HepG2 (cell line): Measurements from ENCODE around the gene KATNB1. TPM values are rescaled to one million over a fixed set of nuclear protein-coding genes. Genes with fewer than 3 reads are reported as not detected.

Experiments used
- AHR ChIP-seq: IDR thresholded peaks from 2 replicates; pipeline ENCODE4 v1.6.1; 2018; ENCODE audit warnings: missing genetic modification reagents, missing compliant biosample characterization
- HMGA1 ChIP-seq: sonication (generic); formaldehyde crosslinking; conservative IDR thresholded peaks from 2 replicates; pipeline ENCODE4 v1.4.0; 2020; ENCODE audit warnings: missing genetic modification reagents
- KLF6 ChIP-seq: IDR thresholded peaks from 2 replicates; pipeline ENCODE4 v1.8.0; 2016; ENCODE audit warnings: missing biosample characterization, missing genetic modification reagents
- NFKB2 ChIP-seq: sonication (generic); formaldehyde crosslinking; IDR thresholded peaks from 2 replicates; pipeline ENCODE4 v1.4.0; 2020; ENCODE audit warnings: missing genetic modification reagents, borderline replicate concordance
- SOX13 ChIP-seq, 3 experiments: fragments of 450-650 bp in 1 of 3; sonication (generic) in 1 of 3; formaldehyde crosslinking in 1 of 3; IDR thresholded peaks in 2 of 3; conservative IDR thresholded peaks in 1 of 3; 2 replicates each; pipeline versions ENCODE4 v1.5.0 to v1.6.1; 2016 to 2020; ENCODE audit warnings: antibody characterized with exemption in 1 of 3, mild to moderate bottlenecking in 1 of 3, missing compliant biosample characterization in 1 of 3, missing genetic modification reagents in 1 of 3, moderate library complexity in 1 of 3
- TBX3 ChIP-seq: fragments of 450-650 bp; IDR thresholded peaks from 2 replicates; pipeline ENCODE4 v1.6.1; 2017; ENCODE audit warnings: antibody characterized with exemption, mild to moderate bottlenecking, inconsistent platforms, borderline replicate concordance
- ZBTB7B ChIP-seq: sonication (generic); formaldehyde crosslinking; IDR thresholded peaks from 2 replicates; pipeline ENCODE4 v1.4.0; 2020; ENCODE audit warnings: missing genetic modification reagents
- ZNF121 ChIP-seq: sonication (generic); formaldehyde crosslinking; IDR thresholded peaks from 2 replicates; pipeline ENCODE4 v1.5.0; 2020; ENCODE audit warnings: mild to moderate bottlenecking, missing genetic modification reagents
- ZNF383 ChIP-seq: sonication (generic); formaldehyde crosslinking; IDR thresholded peaks from 2 replicates; pipeline ENCODE4 v1.4.0; 2020; ENCODE audit warnings: missing genetic modification reagents, mild to moderate bottlenecking, borderline replicate concordance
- ZNF501 ChIP-seq: sonication (generic); formaldehyde crosslinking; IDR thresholded peaks from 2 replicates; pipeline ENCODE4 v1.5.1; 2020; ENCODE audit warnings: mild to moderate bottlenecking, moderate library complexity, missing genetic modification reagents
- ZNF772 ChIP-seq: sonication (generic); formaldehyde crosslinking; IDR thresholded peaks from 2 replicates; pipeline ENCODE4 v1.5.0; 2020; ENCODE audit warnings: mild to moderate bottlenecking, missing genetic modification reagents
- ZNF850 ChIP-seq: sonication (generic); formaldehyde crosslinking; conservative IDR thresholded peaks from 2 replicates; pipeline ENCODE4 v1.9.0; 2021; ENCODE audit warnings: mild to moderate bottlenecking, missing genetic modification reagents
- polyA plus RNA-seq, 8 experiments: library from polyadenylated mRNA; depleted of rRNA in 3 of 8; stranded (reverse) in 7 of 8; unstranded in 1 of 8; fragments of >200 nt; fragmentation: Illumina TruSeq in 4 of 8; extraction: Trizol in 4 of 8; gene quantifications; 2 replicates each; pipeline versions ENCODE4 v1.2.1 to v1.2.3, GENCODE V29; 2011 to 2016; ENCODE audit warnings: low read depth in 4 of 8, missing spikeins in 1 of 8, mixed read lengths in 1 of 8; ENCODE audit not compliant: insufficient read depth in 1 of 8
- total RNA-seq, 5 experiments: library from RNA; depleted of rRNA; stranded (reverse); fragments of >200 nt; fragmentation: Illumina TruSeq; extraction: Trizol; gene quantifications; 2 replicates each; pipeline ENCODE4 v1.2.3, GENCODE V29; 2016; ENCODE audit warnings: low read depth in 1 of 5
- TF ChIP-seq, protein P1 (sequence below): sonication (generic); formaldehyde crosslinking; IDR thresholded peaks from 2 replicates; pipeline ENCODE4 v1.5.1; 2020; ENCODE audit warnings: missing genetic modification reagents, mild to moderate bottlenecking, borderline replicate concordance
- TF ChIP-seq, protein P2 (sequence below): sonication (generic); formaldehyde crosslinking; IDR thresholded peaks from 2 replicates; pipeline ENCODE4 v1.4.0; 2020; ENCODE audit warnings: missing genetic modification reagents
- TF ChIP-seq, protein P3 (sequence below): sonication (generic); formaldehyde crosslinking; IDR thresholded peaks from 2 replicates; pipeline ENCODE4 v1.4.0; 2020; ENCODE audit warnings: missing genetic modification reagents
- TF ChIP-seq, protein P4 (sequence below): sonication (generic); formaldehyde crosslinking; IDR thresholded peaks from 2 replicates; pipeline ENCODE4 v1.5.1; 2020; ENCODE audit warnings: mild to moderate bottlenecking, missing genetic modification reagents, borderline replicate concordance

KATNB1 gene
- total and polyA plus RNA-seq, 2 of the 13 experiments (the other 11 are each of a cell fraction or from before 2014, with no cell fraction given) = 31.5 to 43.5 TPM

DNA sequence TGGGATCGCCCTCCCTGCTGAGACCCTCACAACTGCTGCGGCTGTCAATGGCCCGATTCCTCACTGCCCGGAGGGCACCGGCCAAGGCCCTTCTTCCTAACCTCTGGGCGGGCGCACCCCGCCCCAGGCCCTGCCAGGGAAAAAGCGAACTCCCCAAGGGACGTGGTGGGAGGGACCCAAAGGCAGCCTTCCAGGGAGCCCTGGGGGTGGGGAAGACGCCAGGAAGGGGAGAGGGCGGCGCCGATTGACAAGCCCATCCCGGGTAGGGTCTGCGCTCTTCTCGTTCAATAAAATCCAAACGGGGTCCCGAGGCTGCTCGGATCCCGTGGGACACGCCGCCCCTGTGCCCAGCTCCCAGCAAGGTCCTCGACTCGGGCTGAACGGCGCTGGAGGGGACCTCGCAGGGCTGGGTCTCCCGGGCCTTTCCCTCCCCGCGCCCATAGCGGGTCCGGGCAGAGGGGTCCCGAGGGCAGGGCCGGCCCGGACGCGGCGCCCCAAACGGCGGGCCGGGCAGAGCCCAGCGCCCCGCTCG lies 66.3 kb downstream of the KATNB1 start (continued):
- no peak for TF ChIP-seq TBX3
- TF ChIP-seq, protein P1, sequence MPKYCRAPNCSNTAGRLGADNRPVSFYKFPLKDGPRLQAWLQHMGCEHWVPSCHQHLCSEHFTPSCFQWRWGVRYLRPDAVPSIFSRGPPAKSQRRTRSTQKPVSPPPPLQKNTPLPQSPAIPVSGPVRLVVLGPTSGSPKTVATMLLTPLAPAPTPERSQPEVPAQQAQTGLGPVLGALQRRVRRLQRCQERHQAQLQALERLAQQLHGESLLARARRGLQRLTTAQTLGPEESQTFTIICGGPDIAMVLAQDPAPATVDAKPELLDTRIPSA (CRISPR knock-in tag) = no peak
- TF ChIP-seq, protein P2, sequence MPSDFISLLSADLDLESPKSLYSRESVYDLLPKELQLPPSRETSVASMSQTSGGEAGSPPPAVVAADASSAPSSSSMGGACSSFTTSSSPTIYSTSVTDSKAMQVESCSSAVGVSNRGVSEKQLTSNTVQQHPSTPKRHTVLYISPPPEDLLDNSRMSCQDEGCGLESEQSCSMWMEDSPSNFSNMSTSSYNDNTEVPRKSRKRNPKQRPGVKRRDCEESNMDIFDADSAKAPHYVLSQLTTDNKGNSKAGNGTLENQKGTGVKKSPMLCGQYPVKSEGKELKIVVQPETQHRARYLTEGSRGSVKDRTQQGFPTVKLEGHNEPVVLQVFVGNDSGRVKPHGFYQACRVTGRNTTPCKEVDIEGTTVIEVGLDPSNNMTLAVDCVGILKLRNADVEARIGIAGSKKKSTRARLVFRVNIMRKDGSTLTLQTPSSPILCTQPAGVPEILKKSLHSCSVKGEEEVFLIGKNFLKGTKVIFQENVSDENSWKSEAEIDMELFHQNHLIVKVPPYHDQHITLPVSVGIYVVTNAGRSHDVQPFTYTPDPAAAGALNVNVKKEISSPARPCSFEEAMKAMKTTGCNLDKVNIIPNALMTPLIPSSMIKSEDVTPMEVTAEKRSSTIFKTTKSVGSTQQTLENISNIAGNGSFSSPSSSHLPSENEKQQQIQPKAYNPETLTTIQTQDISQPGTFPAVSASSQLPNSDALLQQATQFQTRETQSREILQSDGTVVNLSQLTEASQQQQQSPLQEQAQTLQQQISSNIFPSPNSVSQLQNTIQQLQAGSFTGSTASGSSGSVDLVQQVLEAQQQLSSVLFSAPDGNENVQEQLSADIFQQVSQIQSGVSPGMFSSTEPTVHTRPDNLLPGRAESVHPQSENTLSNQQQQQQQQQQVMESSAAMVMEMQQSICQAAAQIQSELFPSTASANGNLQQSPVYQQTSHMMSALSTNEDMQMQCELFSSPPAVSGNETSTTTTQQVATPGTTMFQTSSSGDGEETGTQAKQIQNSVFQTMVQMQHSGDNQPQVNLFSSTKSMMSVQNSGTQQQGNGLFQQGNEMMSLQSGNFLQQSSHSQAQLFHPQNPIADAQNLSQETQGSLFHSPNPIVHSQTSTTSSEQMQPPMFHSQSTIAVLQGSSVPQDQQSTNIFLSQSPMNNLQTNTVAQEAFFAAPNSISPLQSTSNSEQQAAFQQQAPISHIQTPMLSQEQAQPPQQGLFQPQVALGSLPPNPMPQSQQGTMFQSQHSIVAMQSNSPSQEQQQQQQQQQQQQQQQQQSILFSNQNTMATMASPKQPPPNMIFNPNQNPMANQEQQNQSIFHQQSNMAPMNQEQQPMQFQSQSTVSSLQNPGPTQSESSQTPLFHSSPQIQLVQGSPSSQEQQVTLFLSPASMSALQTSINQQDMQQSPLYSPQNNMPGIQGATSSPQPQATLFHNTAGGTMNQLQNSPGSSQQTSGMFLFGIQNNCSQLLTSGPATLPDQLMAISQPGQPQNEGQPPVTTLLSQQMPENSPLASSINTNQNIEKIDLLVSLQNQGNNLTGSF = no peak
- 0 out of 2 replicates have a peak, but pooled peaks have one; percentile 42 for TF ChIP-seq AHR (CRISPR knock-in tag)
- TF ChIP-seq, protein P3, sequence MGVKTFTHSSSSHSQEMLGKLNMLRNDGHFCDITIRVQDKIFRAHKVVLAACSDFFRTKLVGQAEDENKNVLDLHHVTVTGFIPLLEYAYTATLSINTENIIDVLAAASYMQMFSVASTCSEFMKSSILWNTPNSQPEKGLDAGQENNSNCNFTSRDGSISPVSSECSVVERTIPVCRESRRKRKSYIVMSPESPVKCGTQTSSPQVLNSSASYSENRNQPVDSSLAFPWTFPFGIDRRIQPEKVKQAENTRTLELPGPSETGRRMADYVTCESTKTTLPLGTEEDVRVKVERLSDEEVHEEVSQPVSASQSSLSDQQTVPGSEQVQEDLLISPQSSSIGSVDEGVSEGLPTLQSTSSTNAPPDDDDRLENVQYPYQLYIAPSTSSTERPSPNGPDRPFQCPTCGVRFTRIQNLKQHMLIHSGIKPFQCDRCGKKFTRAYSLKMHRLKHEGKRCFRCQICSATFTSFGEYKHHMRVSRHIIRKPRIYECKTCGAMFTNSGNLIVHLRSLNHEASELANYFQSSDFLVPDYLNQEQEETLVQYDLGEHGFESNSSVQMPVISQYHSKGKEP (CRISPR knock-in tag) = no peak
- no peak for TF ChIP-seq ZBTB7B (CRISPR knock-in tag)
- no peak for TF ChIP-seq ZNF121 (CRISPR knock-in tag)
- TF ChIP-seq, protein P4, sequence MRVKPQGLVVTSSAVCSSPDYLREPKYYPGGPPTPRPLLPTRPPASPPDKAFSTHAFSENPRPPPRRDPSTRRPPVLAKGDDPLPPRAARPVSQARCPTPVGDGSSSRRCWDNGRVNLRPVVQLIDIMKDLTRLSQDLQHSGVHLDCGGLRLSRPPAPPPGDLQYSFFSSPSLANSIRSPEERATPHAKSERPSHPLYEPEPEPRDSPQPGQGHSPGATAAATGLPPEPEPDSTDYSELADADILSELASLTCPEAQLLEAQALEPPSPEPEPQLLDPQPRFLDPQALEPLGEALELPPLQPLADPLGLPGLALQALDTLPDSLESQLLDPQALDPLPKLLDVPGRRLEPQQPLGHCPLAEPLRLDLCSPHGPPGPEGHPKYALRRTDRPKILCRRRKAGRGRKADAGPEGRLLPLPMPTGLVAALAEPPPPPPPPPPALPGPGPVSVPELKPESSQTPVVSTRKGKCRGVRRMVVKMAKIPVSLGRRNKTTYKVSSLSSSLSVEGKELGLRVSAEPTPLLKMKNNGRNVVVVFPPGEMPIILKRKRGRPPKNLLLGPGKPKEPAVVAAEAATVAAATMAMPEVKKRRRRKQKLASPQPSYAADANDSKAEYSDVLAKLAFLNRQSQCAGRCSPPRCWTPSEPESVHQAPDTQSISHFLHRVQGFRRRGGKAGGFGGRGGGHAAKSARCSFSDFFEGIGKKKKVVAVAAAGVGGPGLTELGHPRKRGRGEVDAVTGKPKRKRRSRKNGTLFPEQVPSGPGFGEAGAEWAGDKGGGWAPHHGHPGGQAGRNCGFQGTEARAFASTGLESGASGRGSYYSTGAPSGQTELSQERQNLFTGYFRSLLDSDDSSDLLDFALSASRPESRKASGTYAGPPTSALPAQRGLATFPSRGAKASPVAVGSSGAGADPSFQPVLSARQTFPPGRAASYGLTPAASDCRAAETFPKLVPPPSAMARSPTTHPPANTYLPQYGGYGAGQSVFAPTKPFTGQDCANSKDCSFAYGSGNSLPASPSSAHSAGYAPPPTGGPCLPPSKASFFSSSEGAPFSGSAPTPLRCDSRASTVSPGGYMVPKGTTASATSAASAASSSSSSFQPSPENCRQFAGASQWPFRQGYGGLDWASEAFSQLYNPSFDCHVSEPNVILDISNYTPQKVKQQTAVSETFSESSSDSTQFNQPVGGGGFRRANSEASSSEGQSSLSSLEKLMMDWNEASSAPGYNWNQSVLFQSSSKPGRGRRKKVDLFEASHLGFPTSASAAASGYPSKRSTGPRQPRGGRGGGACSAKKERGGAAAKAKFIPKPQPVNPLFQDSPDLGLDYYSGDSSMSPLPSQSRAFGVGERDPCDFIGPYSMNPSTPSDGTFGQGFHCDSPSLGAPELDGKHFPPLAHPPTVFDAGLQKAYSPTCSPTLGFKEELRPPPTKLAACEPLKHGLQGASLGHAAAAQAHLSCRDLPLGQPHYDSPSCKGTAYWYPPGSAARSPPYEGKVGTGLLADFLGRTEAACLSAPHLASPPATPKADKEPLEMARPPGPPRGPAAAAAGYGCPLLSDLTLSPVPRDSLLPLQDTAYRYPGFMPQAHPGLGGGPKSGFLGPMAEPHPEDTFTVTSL (CRISPR knock-in tag) = no peak
- TF ChIP-seq NFKB2 (CRISPR knock-in tag) = 0 out of 2 replicates have a peak, but pooled peaks have one; percentile 31
- no peak for TF ChIP-seq ZNF850 (CRISPR knock-in tag)
- TF ChIP-seq ZNF501 = no peak
- TF ChIP-seq SOX13 (IDR thresholded peaks at IDR 0.05) = no peak
- TF ChIP-seq SOX13 (CRISPR knock-in tag; conservative IDR thresholded peaks at IDR 0.05 in 1 of 2, IDR thresholded peaks at IDR 0.05 in 1 of 2) = no peak
- no peak for TF ChIP-seq ZNF383 (CRISPR knock-in tag)
- no peak for TF ChIP-seq HMGA1 (CRISPR knock-in tag)
- 0 out of 2 replicates have a peak, but pooled peaks have one; percentile 47 for TF ChIP-seq KLF6 (CRISPR knock-in tag)
- TF ChIP-seq ZNF772 (CRISPR knock-in tag) = 0 out of 2 replicates have a peak, but pooled peaks have one; percentile 70
